A549 (cell line): ENCODE results near the gene ATP6V0C.

Experiments used
- CBX2 ChIP-seq: fragments of 200-600 bp; sonication (generic); IDR thresholded peaks from 2 replicates; pipeline ENCODE4 v1.6.1; 2016; ENCODE audit warnings: low read depth, mild to moderate bottlenecking, borderline replicate concordance
- CTCF ChIP-seq: fragments of >200 bp; sonication (Bioruptor Twin); formaldehyde crosslinking; IDR thresholded peaks from 3 replicates; pipeline ENCODE4 v1.5.1; 2016
- EP300 ChIP-seq, 2 experiments: fragments of >200 bp; sonication (Bioruptor Twin); formaldehyde crosslinking; IDR thresholded peaks; 2 replicates in 1 of 2; 3 replicates in 1 of 2; pipeline ENCODE4 v1.6.1; 2016 to 2017
- KDM1A ChIP-seq: fragments of 200-600 bp; sonication (generic); IDR thresholded peaks from 2 replicates; pipeline ENCODE4 v1.6.1; 2016; ENCODE audit warnings: low read depth, mild to moderate bottlenecking
- KDM5A ChIP-seq: fragments of 200-600 bp; sonication (generic); IDR thresholded peaks from 2 replicates; pipeline ENCODE4 v1.6.1; 2016; ENCODE audit warnings: antibody characterized with exemption, mild to moderate bottlenecking
- MAZ ChIP-seq: fragments of 150-350 bp; IDR thresholded peaks from 2 replicates; pipeline ENCODE4 v1.6.1; 2014; ENCODE audit warnings: antibody characterized with exemption, low read depth, low read length, borderline replicate concordance
- MYC ChIP-seq: IDR thresholded peaks from 2 replicates; pipeline ENCODE4 v1.6.1; 2012; ENCODE audit warnings: mild to moderate bottlenecking, inconsistent platforms, low read length, improper control_type of control experiment, borderline replicate concordance
- PHF8 ChIP-seq: fragments of 200-600 bp; sonication (generic); IDR thresholded peaks from 2 replicates; pipeline ENCODE4 v1.6.1; 2016; ENCODE audit warnings: low read depth, mild to moderate bottlenecking, antibody characterized with exemption, moderate library complexity, borderline replicate concordance
- POLR2A ChIP-seq: IDR thresholded peaks from 2 replicates; pipeline ENCODE4 v1.6.1; 2012; ENCODE audit warnings: mild to moderate bottlenecking, low read length
- REST ChIP-seq: fragments of 200-600 bp; sonication (generic); IDR thresholded peaks from 2 replicates; pipeline ENCODE4 v1.6.1; 2016; ENCODE audit warnings: antibody characterized with exemption, mild to moderate bottlenecking, moderate library complexity
- RFX5 ChIP-seq: fragments of 450-650 bp; IDR thresholded peaks from 2 replicates; pipeline ENCODE4 v1.7.1; 2014; ENCODE audit warnings: antibody characterized with exemption, mild to moderate bottlenecking, moderate library complexity
- SMC3 ChIP-seq: fragments of >200 bp; sonication (Bioruptor Twin); formaldehyde crosslinking; IDR thresholded peaks from 3 replicates; pipeline ENCODE4 v1.6.1; 2018; ENCODE audit warnings: inconsistent platforms
- TF ChIP-seq, protein P1 (sequence below): IDR thresholded peaks from 2 replicates; pipeline ENCODE4 v1.6.1; 2012

- TF ChIP-seq CTCF (no peak), REST (no peak), MAZ (no peak), KDM5A (no peak), KDM1A (no peak), RFX5 (no peak), POLR2A (no peak), SMC3 (no peak), CBX2 (no peak), EP300 (IDR thresholded peaks at IDR 0.05) (no peak), PHF8 (no peak), MYC (no peak)
- TF ChIP-seq, protein P1, sequence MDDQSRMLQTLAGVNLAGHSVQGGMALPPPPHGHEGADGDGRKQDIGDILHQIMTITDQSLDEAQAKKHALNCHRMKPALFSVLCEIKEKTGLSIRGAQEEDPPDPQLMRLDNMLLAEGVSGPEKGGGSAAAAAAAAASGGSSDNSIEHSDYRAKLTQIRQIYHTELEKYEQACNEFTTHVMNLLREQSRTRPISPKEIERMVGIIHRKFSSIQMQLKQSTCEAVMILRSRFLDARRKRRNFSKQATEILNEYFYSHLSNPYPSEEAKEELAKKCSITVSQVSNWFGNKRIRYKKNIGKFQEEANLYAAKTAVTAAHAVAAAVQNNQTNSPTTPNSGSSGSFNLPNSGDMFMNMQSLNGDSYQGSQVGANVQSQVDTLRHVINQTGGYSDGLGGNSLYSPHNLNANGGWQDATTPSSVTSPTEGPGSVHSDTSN = no peak
These were observed 13.8 kb upstream of the ATP6V0C start for GRCh38 chr16:2499890-2500429.
